Ammon's horn (tissue), 1 donor: Measurements from ENCODE around the gene C19orf47.
"Not testable (repeated sequence)": the region's sequence is repeated elsewhere in the genome, so short reads cannot be mapped to it uniquely, and the experiment has no call there.

Experiments
- DNase-seq: peaks from one replicate; pipeline ENCODE4 v3.0.0-alpha.2; 2016; ENCODE audit warnings: low spot score

C19orf47 gene

DNA sequence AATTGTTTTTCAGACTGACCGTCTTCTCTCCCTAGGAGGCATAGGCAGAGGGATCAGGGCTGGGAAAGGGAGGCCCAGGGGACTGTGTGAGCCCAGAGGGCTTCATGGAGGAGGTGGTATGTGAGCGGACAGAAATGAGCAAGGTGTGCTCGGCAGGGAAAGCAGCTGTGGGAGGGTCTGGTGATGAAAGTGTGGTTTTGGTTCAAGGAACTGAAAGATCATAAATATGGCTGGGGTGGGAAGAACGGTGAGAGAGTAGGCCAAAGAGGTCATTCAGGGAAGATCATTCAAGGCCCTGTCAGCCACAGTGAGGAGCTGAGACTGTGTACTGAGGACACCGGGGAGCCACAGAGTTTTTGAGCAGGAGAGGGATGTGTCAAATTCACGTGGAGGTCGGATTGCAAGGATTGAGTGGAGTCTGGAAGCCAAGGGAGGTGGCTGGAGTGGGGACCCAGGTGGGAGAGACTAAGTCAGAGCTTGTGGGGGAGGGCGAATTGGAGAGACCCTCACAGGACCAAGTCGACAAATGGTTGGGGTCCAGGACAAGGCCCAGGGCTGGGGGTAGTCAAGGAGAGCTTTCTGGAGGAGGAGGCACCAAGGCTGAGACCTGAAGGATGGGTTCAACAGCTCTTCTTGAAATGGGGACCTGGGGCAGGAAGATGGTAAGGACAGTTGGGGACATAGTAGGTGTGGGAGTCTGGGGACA, 7.9 kb upstream of the C19orf47 start:
- DNase-seq: no peak

- DNase-seq: peak; percentile 43
Observed at GRCh38 chr19:40348961-40349507, 837 bp upstream of the C19orf47 start.

GRCh38 chr19:40344422-40344821, 3.8 kb downstream of the C19orf47 start:
- DNase-seq: no peak

GRCh38 chr19:40342644-40343311, 5.4 kb downstream of the C19orf47 start:
- no peak for DNase-seq

GRCh38 chr19:40341601-40342482, 6.4 kb downstream of the C19orf47 start:
- DNase-seq: peak; percentile 41

DNA sequence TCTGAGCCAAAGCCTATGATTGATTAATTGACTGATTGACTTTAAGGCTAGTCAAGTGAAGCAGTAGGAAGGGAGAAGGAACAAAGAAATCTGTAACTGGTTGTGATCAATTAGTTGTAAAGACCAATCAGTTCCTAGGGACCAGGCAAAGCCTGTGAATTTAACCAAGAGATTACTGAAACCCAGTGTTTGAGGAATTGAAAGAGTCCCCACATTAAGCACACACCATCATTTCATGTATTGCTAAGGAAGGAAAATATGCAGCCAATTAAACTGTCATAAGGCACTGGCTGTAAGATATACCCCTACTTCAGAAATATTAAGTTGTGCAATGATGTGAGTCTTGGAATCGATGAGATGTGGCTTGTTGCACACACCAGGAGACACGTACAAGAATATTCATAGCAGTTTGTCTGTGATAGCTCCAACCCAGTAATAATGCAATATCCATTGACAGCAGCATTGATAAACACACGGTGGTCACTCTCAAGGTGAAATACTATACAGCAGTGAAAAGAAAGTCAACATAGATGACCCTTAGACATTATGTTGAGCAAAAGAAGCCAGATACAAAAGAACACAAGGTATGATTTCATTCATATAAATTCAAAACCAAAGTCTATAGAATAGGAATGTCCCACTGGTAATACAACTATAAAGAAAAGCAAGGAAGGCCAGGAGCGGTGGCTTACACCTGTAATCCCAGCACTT, 9.0 kb downstream of the C19orf47 start:
- no peak for DNase-seq

DNA sequence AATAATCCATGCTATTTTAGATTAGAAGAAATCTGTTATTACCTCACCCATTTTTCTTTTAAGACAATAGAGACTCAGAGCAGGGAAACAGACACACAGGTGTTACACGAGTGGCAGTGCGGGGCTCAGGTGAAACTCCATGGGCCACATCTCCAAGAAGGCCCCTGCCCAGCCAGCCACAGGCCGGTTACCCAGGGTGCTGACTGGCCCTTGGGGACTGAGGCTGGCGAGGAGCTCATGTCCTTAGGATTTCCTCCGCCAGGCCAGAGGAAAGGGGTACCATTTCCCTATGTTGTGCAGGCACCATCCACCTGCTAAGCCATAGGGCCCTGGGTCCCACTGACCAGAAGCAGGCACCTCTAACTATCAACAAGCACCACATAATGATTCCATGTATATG, 10.6 kb downstream of the C19orf47 start:
- no peak for DNase-seq

DNA sequence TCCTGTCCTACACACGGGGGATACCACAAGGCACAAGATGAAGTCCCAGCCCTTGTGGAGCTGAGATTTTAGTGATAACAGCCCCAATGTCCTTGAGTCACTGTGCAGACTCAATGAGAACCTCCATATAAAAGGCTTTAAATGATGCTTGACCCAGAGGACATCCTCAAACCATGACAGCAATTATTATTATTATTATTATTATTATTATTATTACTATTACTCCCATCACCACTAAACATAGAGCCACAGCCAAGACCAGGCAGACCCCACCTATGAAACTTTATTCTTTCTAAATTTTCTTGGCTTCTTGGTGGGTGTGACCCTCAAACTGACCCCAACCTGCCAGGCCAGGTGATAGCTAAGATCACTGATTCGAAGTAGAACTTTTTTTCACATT, 11.1 kb downstream of the C19orf47 start:
- DNase-seq: no peak

- no peak for DNase-seq
Observed at GRCh38 chr19:40336601-40336900, 11.6 kb downstream of the C19orf47 start.

DNA sequence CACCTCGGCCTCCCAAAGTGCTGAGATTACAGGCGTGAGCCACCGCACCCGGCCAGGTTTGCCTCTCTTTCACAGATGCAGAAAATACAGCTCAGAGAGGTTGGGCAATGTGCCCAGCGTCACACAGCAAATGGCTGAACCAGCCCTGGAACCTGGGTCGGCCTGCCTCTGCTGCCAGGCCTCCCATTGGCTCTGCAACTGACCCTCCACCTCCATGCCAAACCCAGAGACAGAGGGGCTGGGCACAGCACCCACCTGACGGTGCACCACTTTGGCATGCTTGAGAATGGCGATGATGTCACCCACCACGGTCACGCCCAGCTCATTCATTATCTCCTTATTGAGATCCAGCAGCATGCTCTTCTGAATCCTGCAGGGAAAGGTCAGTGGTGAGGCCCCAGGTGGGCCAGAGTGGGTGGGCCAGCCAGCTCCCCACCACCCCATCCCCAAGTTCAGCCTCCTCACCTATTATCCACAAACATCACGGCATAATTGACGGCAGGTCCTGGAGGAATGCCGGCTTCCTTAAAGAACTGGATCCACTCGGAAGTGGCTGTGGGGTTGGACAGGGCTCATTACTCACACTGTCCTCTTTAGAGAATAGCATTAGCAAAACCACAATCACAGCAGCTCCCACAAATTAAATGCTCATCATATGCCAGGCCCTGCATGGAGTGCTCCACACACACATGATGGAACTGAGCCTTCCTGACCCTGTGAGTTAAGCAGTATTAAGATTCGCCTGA, 12.2 kb downstream of the C19orf47 start:
- DNase-seq: no peak

- no peak for DNase-seq
Observed at GRCh38 chr19:40335101-40335500, 13.1 kb downstream of the C19orf47 start.

- DNase-seq: not testable (repeated sequence)
Observed at GRCh38 chr19:40333083-40333482, 15.1 kb downstream of the C19orf47 start.

GRCh38 chr19:40332669-40333068, 15.5 kb downstream of the C19orf47 start:
- DNase-seq: peak; percentile 78

DNA sequence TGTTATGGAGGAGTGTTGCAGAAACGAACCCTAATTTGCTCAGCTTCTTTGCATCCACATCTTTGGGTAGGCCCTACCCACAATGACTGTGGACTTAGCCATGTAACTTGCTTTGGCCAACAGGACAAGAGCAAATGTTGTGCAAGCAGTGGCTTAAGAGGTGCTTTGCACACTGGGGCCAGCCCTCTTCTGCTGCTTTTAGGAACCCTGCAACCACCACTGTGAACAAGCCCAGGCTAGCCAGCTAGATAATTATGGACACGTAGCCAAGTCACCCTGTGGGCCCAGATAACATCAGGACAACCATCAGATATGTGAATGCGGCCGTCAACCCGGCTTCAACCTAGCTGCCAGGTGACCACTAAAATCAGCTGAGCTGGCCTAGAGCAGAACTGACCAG, 17.1 kb downstream of the C19orf47 start:
- no peak for DNase-seq

DNA sequence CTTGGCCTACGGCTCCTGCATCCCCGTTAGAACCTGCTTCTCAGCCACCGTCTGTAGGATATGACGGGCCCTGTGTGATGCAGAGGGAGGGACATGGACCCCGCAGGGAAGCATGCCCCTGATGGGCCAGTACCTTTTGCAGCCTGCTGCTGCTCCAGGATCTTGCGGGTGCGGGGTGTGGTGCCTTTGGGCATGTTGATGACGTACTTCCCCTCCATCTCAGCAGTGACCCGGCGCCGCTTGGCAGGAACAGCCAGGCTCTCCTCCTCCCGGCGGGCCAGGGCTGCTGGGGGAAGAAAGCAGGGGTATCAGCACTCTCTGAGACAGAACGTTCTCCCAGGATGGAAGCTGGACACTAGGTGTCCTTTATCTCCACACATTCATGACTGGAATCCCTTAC, 22.0 kb downstream of the C19orf47 start:
- DNase-seq: no peak

DNA sequence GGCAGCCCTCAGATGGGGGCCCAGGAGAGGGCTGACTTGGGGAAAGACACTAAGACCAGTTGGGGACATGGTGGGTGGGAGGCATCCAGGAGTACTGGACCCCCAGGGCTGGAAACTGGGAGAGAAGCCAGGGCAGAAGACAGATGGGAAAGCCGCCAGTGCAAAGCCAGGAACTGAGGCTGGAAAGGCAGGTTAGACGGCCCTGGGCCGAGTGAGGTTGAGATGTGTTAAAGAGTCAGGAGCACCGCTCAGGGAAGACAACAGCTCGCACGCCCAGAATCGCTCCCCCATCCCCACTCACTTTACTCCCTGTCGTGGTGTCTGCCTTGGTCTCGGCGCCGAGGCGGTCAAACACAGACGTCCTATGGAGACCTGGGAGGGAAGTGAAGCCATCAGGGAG, 24.5 kb downstream of the C19orf47 start:
- DNase-seq: no peak

DNA sequence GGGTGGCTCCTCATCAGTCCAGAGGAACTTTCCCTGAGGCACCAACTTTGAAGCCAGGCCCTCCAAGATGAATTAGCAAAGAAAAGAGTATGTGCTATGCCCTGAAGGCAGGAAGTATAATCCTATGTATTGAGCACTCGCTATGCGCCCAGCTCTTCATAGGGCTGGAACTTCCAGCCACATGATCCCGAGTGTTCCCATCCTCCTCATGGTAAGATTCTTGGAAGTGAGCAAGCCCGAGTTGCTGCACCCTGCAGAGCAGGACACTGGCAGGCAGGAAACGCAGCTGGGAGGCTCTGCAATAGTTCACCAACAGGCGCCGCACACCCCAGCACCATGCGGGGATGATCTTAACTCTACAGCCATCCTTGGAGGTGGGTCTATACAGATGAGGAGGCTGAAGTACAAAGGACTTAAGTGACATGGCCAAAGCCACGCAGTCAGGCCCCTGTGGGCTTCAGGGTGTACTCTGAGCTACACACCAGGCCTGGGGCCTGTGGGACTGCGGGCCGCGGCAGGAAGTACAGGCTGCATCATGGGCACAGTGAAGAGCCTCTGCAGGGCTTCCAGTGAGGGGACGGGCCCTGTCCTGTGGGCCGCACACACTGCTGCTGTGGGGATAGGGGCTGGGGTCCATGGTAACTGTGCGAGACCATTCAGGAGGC, 25.1 kb downstream of the C19orf47 start:
- no peak for DNase-seq

GRCh38 chr19:40322271-40322610, 26.0 kb downstream of the C19orf47 start:
- DNase-seq: no peak

- DNase-seq: no peak
Observed at GRCh38 chr19:40321566-40322270, 26.5 kb downstream of the C19orf47 start.

- DNase-seq: no peak
Observed at GRCh38 chr19:40321076-40321475, 27.1 kb downstream of the C19orf47 start.
